HUES64 (cell line): Measurements from ENCODE around the gene ARVCF.
"Not testable (repeated sequence)": the region's sequence is repeated elsewhere in the genome, so short reads cannot be mapped to it uniquely, and the experiment has no call there.

ENCODE experiments used
- H3K27ac ChIP-seq: 2 replicates; pipeline ENCODE4 v1.7.0; 2013; ENCODE audit warnings: low read depth, low read length, inconsistent platforms
- H3K27me3 ChIP-seq: 2 replicates; pipeline ENCODE4 v1.6.1; 2013; ENCODE audit warnings: mild to moderate bottlenecking, low read length; ENCODE audit not compliant: insufficient read depth
- H3K36me3 ChIP-seq: 2 replicates; pipeline ENCODE4 v1.6.1; 2013; ENCODE audit warnings: mild to moderate bottlenecking, low read length; ENCODE audit not compliant: insufficient read depth
- H3K4me1 ChIP-seq: 2 replicates; pipeline ENCODE4 v1.6.1; 2013; ENCODE audit warnings: mild to moderate bottlenecking, low read length, moderate library complexity; ENCODE audit not compliant: insufficient read depth
- H3K4me3 ChIP-seq: 2 replicates; pipeline ENCODE4 v1.5.1; 2013; ENCODE audit warnings: mild to moderate bottlenecking, low read length, moderate library complexity
- H3K9ac ChIP-seq: 2 replicates; pipeline ENCODE4 v1.6.1; 2013; ENCODE audit warnings: mild to moderate bottlenecking, low read depth, low read length
- H3K9me3 ChIP-seq: 2 replicates; pipeline ENCODE4 v1.6.1; 2013; ENCODE audit warnings: low read depth, low read length; ENCODE audit not compliant: insufficient read depth
- WGBS: fragments of 150-250, 120-280 bp; methylation state at CpG from one replicate; pipeline ENCODE4 v1.1.7; 2013; ENCODE audit warnings: missing lambda C conversion rate; 5-methylcytosine and 5-hydroxymethylcytosine counted together

ARVCF gene

DNA sequence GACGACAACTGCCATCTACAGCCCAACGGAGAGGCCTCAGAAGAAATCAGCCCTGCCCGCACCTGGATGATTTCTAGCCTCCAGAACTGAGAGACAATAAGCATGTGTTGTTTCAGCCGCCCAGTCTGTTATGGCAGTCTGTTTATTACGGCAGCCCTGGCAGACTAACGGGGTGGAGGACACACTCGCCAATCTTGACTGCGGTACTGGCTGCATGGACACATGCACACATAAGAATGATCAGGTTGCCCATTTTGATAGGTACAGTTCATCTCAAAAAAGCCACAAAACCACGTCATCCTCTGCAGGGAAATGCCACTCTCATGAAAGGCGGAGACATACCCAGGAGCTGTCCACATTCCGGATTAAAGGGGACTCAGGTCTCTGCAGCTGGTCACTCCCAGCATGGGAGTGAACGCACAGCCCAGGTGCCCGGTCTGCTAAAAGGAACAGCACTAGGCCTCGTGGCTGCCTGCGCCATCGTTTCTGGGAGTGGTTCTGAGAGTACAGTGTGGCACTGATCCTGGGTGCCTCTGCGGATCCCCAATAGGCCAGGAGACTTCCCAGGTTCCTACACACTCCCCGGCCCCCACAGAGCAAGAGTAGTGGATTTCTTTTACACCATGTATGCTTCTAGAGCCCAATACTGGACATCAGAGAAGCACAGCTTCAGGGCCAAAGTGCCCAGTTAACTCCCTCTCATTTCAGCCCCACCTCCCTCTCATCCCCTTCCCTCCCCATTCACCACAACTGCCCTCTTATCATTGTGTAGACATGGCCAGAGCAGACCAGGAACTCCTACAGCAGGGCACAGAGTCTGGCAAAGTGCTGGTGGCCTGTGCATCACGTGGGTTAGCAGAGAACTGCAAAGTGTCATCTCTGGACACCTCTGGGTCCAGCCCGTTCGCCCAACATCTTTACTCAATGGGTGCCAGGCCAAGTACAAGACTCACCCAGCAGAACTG, 86.8 kb downstream of the ARVCF start:
- WGBS, result 94% methylated on average over 21 of the region's 21 CpGs
- no peaks in the 10 kb centered on the region for H3K4me1 ChIP-seq
- H3K4me3 ChIP-seq, result no peak overlapping the region

GRCh38 chr22:19928207-19928606, 88.4 kb downstream of the ARVCF start:
- Histone ChIP-seq H3K9ac (no peak overlapping the region), H3K27me3 (no peaks in the 10 kb centered on the region), H3K27ac (no peak overlapping the region), H3K9me3 (no peaks in the 10 kb centered on the region), H3K36me3 (no peaks in the 10 kb centered on the region), H3K4me3 (no peak overlapping the region), H3K4me1 (no peaks in the 10 kb centered on the region)
- WGBS, result 95% methylated on average over 11 of the region's 11 CpGs

More for the DNA sequence above, 86.8 kb downstream of the ARVCF start:
- Histone ChIP-seq H3K9me3 (0 out of 2 replicates have a peak, but pooled peaks cover 3% of the 10 kb centered on the region), H3K36me3 (no peaks in the 10 kb centered on the region), H3K27me3 (no peaks in the 10 kb centered on the region), H3K27ac (no peak overlapping the region), H3K9ac (no peak overlapping the region)

- H3K9me3 ChIP-seq, result no peaks in the 10 kb centered on the region
- H3K4me3 ChIP-seq, result no peak overlapping the region
- 93% methylated on average over 6 of the region's 7 CpGs for WGBS
Observed at GRCh38 chr22:19927696-19928095, 88.9 kb downstream of the ARVCF start.

DNA sequence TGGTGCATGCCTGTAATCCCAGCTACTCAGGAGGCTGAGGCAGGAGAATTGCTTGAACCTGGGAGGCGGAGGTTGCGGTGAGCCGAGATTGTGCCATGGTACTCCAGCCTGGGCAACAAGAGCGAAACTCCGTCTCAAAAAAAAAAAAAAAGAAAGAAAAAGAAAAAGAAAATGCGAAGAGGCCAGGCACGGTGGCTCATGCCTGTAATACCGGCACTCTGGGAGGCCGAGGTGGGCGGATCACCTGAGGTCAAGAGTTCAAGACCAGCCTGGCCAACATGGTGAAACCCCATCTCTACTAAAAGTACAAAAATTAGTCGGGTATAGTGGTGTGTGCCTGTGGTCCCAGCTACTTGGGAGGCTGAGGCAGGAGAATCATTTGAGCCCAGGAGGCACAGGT, 90.6 kb downstream of the ARVCF start:
- WGBS, result 84% methylated on average over 11 of the region's 11 CpGs
- H3K9ac ChIP-seq, H3K9me3 ChIP-seq, H3K36me3 ChIP-seq, H3K4me3 ChIP-seq, H3K27me3 ChIP-seq, H3K4me1 ChIP-seq, H3K27ac ChIP-seq: not testable (repeated sequence)

More at GRCh38 chr22:19927696-19928095, 88.9 kb downstream of the ARVCF start:
- Histone ChIP-seq H3K27ac (no peak overlapping the region), H3K36me3 (no peaks in the 10 kb centered on the region), H3K4me1 (no peaks in the 10 kb centered on the region), H3K9ac (no peak overlapping the region), H3K27me3 (no peaks in the 10 kb centered on the region)

- H3K9me3 ChIP-seq, result no peaks in the 10 kb centered on the region
- H3K4me1 ChIP-seq, result no peaks in the 10 kb centered on the region
- H3K9ac ChIP-seq, result no peak overlapping the region
- 86% methylated on average over 12 of the region's 12 CpGs for WGBS
- H3K36me3 ChIP-seq, result no peaks in the 10 kb centered on the region
- no peak overlapping the region for H3K27ac ChIP-seq
- H3K27me3 ChIP-seq, result no peaks in the 10 kb centered on the region
- H3K4me3 ChIP-seq, result no peak overlapping the region
Observed at GRCh38 chr22:19923914-19924513, 92.6 kb downstream of the ARVCF start.

DNA sequence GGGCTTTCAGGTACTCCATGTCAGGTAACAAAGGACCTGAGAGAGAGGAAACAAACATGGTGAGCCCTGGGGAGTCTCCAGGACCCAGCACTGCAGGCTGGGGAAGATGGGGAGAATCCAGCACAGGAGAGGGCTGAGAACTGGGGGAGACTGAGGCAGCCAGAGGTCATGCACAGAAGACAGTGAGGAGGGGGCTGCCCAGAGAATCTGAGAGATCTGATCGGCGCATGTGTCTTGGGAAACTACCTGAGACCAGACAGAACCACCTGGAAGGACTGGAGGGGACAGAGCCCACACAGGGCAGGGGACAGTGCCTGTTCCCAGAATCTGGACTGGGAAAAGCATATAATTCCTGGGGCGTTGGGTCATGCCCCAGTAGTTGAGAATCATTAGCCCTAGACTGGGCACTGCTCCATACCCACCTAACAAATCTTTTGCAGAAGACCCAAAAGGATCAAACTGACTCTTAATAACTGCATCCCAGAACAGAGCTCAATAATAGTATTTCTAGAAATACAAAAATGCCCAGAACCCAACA, 95.0 kb downstream of the ARVCF start:
- WGBS, result 75% methylated on average over 3 of the region's 3 CpGs
- no peaks in the 10 kb centered on the region for H3K27me3 ChIP-seq
- H3K4me1 ChIP-seq, result no peaks in the 10 kb centered on the region
- no peaks in the 10 kb centered on the region for H3K36me3 ChIP-seq
- H3K9me3 ChIP-seq, result no peaks in the 10 kb centered on the region
- no peak overlapping the region for H3K9ac ChIP-seq
- H3K27ac ChIP-seq, result no peak overlapping the region
- no peak overlapping the region for H3K4me3 ChIP-seq
